HG02798 (cell line): Measurements from ENCODE around the gene SPRING1.
"Not testable (repeated sequence)": the region's sequence is repeated elsewhere in the genome, so short reads cannot be mapped to it uniquely, and the experiment has no call there.

Experiments used
- ATAC-seq: cut with Tn5 transposase; IDR thresholded peaks from one replicate; pipeline ENCODE4 v1.9.1; 2021; ENCODE audit warnings: mild to moderate bottlenecking; ENCODE audit not compliant: unreplicated experiment, poor library complexity

Gene SPRING1

GRCh38 chr12:116742787-116743186 is 4.9 kb upstream of the SPRING1 start:
- ATAC-seq, result not testable (repeated sequence)

GRCh38 chr12:116739381-116739887 is 1.6 kb upstream of the SPRING1 start:
- no peak for ATAC-seq

GRCh38 chr12:116736962-116737773 is 701 bp downstream of the SPRING1 start:
- ATAC-seq, result no peak

- no peak for ATAC-seq
Measured at GRCh38 chr12:116735951-116736599, 1.8 kb downstream of the SPRING1 start.

- no peak for ATAC-seq
Measured at GRCh38 chr12:116735084-116735483, 2.8 kb downstream of the SPRING1 start.

GRCh38 chr12:116734156-116734768 is 3.6 kb downstream of the SPRING1 start:
- no peak for ATAC-seq

- no peak for ATAC-seq
Measured at GRCh38 chr12:116731801-116732200, 6.1 kb downstream of the SPRING1 start.

- ATAC-seq, result no peak
Measured at GRCh38 chr12:116727891-116728290, 10.0 kb downstream of the SPRING1 start.

- ATAC-seq, result no peak
Measured at GRCh38 chr12:116727261-116727660, 10.6 kb downstream of the SPRING1 start.

GRCh38 chr12:116726694-116727093 is 11.2 kb downstream of the SPRING1 start:
- ATAC-seq, result no peak

GRCh38 chr12:116722245-116722644 is 15.6 kb downstream of the SPRING1 start:
- ATAC-seq, result no peak

GRCh38 chr12:116719731-116720528 is 17.9 kb downstream of the SPRING1 start:
- ATAC-seq, result no peak

- ATAC-seq, result no peak
Measured at GRCh38 chr12:116718655-116719454, 19.0 kb downstream of the SPRING1 start.

- ATAC-seq, result no peak
Measured at GRCh38 chr12:116717466-116718437, 20.1 kb downstream of the SPRING1 start.

GRCh38 chr12:116714175-116714574 is 23.7 kb downstream of the SPRING1 start:
- no peak for ATAC-seq

GRCh38 chr12:116713527-116713926 is 24.3 kb downstream of the SPRING1 start:
- no peak for ATAC-seq

GRCh38 chr12:116712458-116713303 is 25.2 kb downstream of the SPRING1 start:
- no peak for ATAC-seq
